HL-60 (cell line): ENCODE measurements around the gene KRT3.

ENCODE experiments used
- DNase-seq, 2 experiments: peaks; one replicate each; pipeline ENCODE4 v3.0.0-alpha.2; 2010 to 2020; ENCODE audit warnings: low read depth in 1 of 2, low spot score in 1 of 2
- H3K27ac ChIP-seq: fragments of 250-450 bp; sonication (Bioruptor Pico); replicated peaks from 2 replicates; pipeline ENCODE4 v1.5.1; 2020; ENCODE audit warnings: mild to moderate bottlenecking, moderate library complexity
- H3K27me3 ChIP-seq: fragments of 250-450 bp; sonication (Bioruptor Pico); 2 replicates; pipeline ENCODE4 v1.5.1; 2021; ENCODE audit warnings: mild to moderate bottlenecking, moderate library complexity; ENCODE audit not compliant: insufficient read depth, poor library complexity, severe bottlenecking
- H3K4me3 ChIP-seq: replicated peaks from 2 replicates; pipeline ENCODE4 v1.5.1; 2011; ENCODE audit warnings: mild to moderate bottlenecking, control low read depth, low read length; ENCODE audit not compliant: insufficient read depth
- CTCF ChIP-seq: IDR thresholded peaks from one replicate; pipeline ENCODE4 v1.5.1; 2011; ENCODE audit warnings: low read length, control low read depth, inconsistent platforms; ENCODE audit not compliant: insufficient read depth
- GABPA ChIP-seq: IDR thresholded peaks from 2 replicates; pipeline ENCODE4 v1.6.1; 2012; ENCODE audit warnings: low read depth
- POLR2AphosphoS5 ChIP-seq: IDR thresholded peaks from 2 replicates; pipeline ENCODE4 v1.6.1; 2012; ENCODE audit warnings: low read depth
- REST ChIP-seq: IDR thresholded peaks from 2 replicates; pipeline ENCODE4 v1.6.1; 2012; ENCODE audit warnings: low read depth; ENCODE audit not compliant: insufficient replicate concordance
- SPI1 ChIP-seq: IDR thresholded peaks from 2 replicates; pipeline ENCODE4 v1.6.1; 2012; ENCODE audit warnings: low read depth, mild to moderate bottlenecking, borderline replicate concordance

The KRT3 gene

GRCh38 chr12:52836491-52837412 lies 40.8 kb upstream of the KRT3 start:
- DNase-seq = no peak

GRCh38 chr12:52836042-52836466 lies 40.1 kb upstream of the KRT3 start:
- H3K27ac ChIP-seq = no peak overlapping the region
- DNase-seq = no peak
- TF ChIP-seq POLR2AphosphoS5 (no peak), SPI1 (no peak), REST (no peak), CTCF (no peak), GABPA (no peak)

More at GRCh38 chr12:52836491-52837412, 40.8 kb upstream of the KRT3 start:
- TF ChIP-seq GABPA (no peak), POLR2AphosphoS5 (no peak), REST (no peak), SPI1 (no peak), CTCF (no peak)
- Histone ChIP-seq H3K27ac (no peak overlapping the region), H3K27me3 (no peaks in the 10 kb centered on the region), H3K4me3 (no peak overlapping the region)

GRCh38 chr12:52835271-52836041 lies 39.5 kb upstream of the KRT3 start:
- no peak overlapping the region for H3K4me3 ChIP-seq
- H3K27me3 ChIP-seq = no peaks in the 10 kb centered on the region
- no peak overlapping the region for H3K27ac ChIP-seq
- DNase-seq = no peak
- TF ChIP-seq POLR2AphosphoS5 (no peak), CTCF (no peak), SPI1 (no peak), REST (no peak), GABPA (no peak)

More at GRCh38 chr12:52836042-52836466, 40.1 kb upstream of the KRT3 start:
- Histone ChIP-seq H3K4me3 (no peak overlapping the region), H3K27me3 (no peaks in the 10 kb centered on the region)
